Measurements from ENCODE around the gene NRBF2.

Gene NRBF2

GRCh38 chr10:63120554-63120953, 12.6 kb upstream of the NRBF2 start:
- no peak for TF ChIP-seq CTCF (IDR thresholded peaks at IDR 0.05; ENCODE audit: control insufficient read depth, insufficient read depth, low read depth, low read length, missing control alignments)
- DNase-seq (ENCODE audit: low read depth): peak; percentile 87
- H3K4me3 ChIP-seq (ENCODE audit: control insufficient read depth, low read depth, low read length): no peak overlapping the region

GRCh38 chr10:63123727-63124362, 9.3 kb upstream of the NRBF2 start:
- no peak for TF ChIP-seq CTCF (IDR thresholded peaks at IDR 0.05; ENCODE audit: control insufficient read depth, insufficient read depth, low read depth, low read length, missing control alignments)
- H3K4me3 ChIP-seq (ENCODE audit: control insufficient read depth, low read depth, low read length): no peak overlapping the region
- no peak for DNase-seq (ENCODE audit: low read depth)

GRCh38 chr10:63125459-63125858, 7.7 kb upstream of the NRBF2 start:
- DNase-seq (ENCODE audit: low read depth): no peak
- no peak for TF ChIP-seq CTCF (IDR thresholded peaks at IDR 0.05; ENCODE audit: control insufficient read depth, insufficient read depth, low read depth, low read length, missing control alignments)
- no peak overlapping the region for H3K4me3 ChIP-seq (ENCODE audit: control insufficient read depth, low read depth, low read length)

GRCh38 chr10:63128443-63128842, 4.7 kb upstream of the NRBF2 start:
- H3K4me3 ChIP-seq (ENCODE audit: control insufficient read depth, low read depth, low read length): no peak overlapping the region
- no peak for TF ChIP-seq CTCF (IDR thresholded peaks at IDR 0.05; ENCODE audit: control insufficient read depth, insufficient read depth, low read depth, low read length, missing control alignments)
- no peak for DNase-seq (ENCODE audit: low read depth)

- TF ChIP-seq CTCF (IDR thresholded peaks at IDR 0.05; ENCODE audit: control insufficient read depth, insufficient read depth, low read depth, low read length, missing control alignments): no peak
- DNase-seq (ENCODE audit: low read depth): no peak
Observed at GRCh38 chr10:63129888-63130287, 3.2 kb upstream of the NRBF2 start.

GRCh38 chr10:63132651-63133055, 475 bp upstream of the NRBF2 start:
- DNase-seq (ENCODE audit: low read depth): no peak
- no peak overlapping the region for H3K4me3 ChIP-seq (ENCODE audit: control insufficient read depth, low read depth, low read length)
- TF ChIP-seq CTCF (IDR thresholded peaks at IDR 0.05; ENCODE audit: control insufficient read depth, insufficient read depth, low read depth, low read length, missing control alignments): no peak

More at GRCh38 chr10:63129888-63130287, 3.2 kb upstream of the NRBF2 start:
- no peak overlapping the region for H3K4me3 ChIP-seq (ENCODE audit: control insufficient read depth, low read depth, low read length)

Measured in AG09309 (cell line).